B cell (primary cell): ENCODE measurements around the gene FOSB. TPM values are rescaled to one million over a fixed set of nuclear protein-coding genes. Genes with fewer than 3 reads are reported as not detected.

Experiments
- ATAC-seq: fragments of 200-7000 bp; cut with Tn5 transposase; one replicate; pipeline ENCODE4 v1.10.0; 2021; ENCODE audit warnings: low read depth, mild to moderate bottlenecking, moderate number of reproducible peaks, moderate library complexity
- CTCF ChIA-PET: fragments of 350-600 bp; sonication (Branson Sonifier 250); formaldehyde crosslinking; loops from one replicate; lab custom pipeline; 2021; ENCODE audit warnings: antibody characterized with exemption, inconsistent platforms; lab: Charles Lee
- POLR2A ChIA-PET: fragments of 350-600 bp; sonication (Branson Sonifier 250); formaldehyde crosslinking; loops from one replicate; lab custom pipeline; 2021; ENCODE audit warnings: antibody characterized with exemption; lab: Charles Lee
- DNase-seq: peaks from one replicate; pipeline ENCODE4 v3.0.0; 2013
- H2AFZ ChIP-seq: 2 replicates; pipeline ENCODE4 v1.6.1; 2012; ENCODE audit warnings: mild to moderate bottlenecking, low read depth, low read length; ENCODE audit not compliant: insufficient read depth, poor library complexity, severe bottlenecking
- H3K27ac ChIP-seq, 2 donors: 1 replicate in 1 of 2; 2 replicates in 1 of 2; pipeline ENCODE4 v1.5.1; 2012 to 2013; ENCODE audit warnings: low read length in 2 of 2, mild to moderate bottlenecking in 2 of 2, moderate library complexity in 1 of 2
- H3K27me3 ChIP-seq, 4 experiments: fragments of 200-600 bp in 1 of 4; sonication (generic) in 1 of 4; replicated peaks in 1 of 4; 1 replicate in 2 of 4; 2 replicates in 2 of 4; pipeline versions ENCODE4 v1.6.1 to v1.7.0; 2013 to 2016; ENCODE audit warnings: low read length in 3 of 4, mild to moderate bottlenecking in 2 of 4, mixed read lengths in 1 of 4, moderate library complexity in 1 of 4; ENCODE audit not compliant: insufficient read depth in 4 of 4, control insufficient read depth in 3 of 4; ENCODE audit errors: control extremely low read depth in 1 of 4
- H3K36me3 ChIP-seq, 2 experiments: replicated peaks in 1 of 2; 1 replicate in 1 of 2; 2 replicates in 1 of 2; pipeline versions ENCODE4 v1.6.1 to v1.7.1; 2013; ENCODE audit warnings: low read length in 1 of 2; ENCODE audit not compliant: insufficient read depth in 2 of 2, control insufficient read depth in 1 of 2; ENCODE audit errors: control extremely low read depth in 1 of 2, extremely low read depth in 1 of 2
- H3K4me1 ChIP-seq, 2 donors: fragments of 200-600 bp in 1 of 2; sonication (generic) in 1 of 2; 1 replicate in 1 of 2; 2 replicates in 1 of 2; pipeline versions ENCODE4 v1.5.1 to v1.6.1; 2013 to 2017; ENCODE audit warnings: low read length in 2 of 2; ENCODE audit not compliant: control insufficient read depth in 2 of 2, insufficient read depth in 2 of 2
- H3K4me2 ChIP-seq: replicated peaks from 2 replicates; pipeline ENCODE3; 2012; ENCODE audit warnings: mild to moderate bottlenecking, low read depth, low read length; ENCODE audit not compliant: poor library complexity, severe bottlenecking
- H3K4me3 ChIP-seq, 5 experiments: fragments of 200-600 bp in 1 of 5; sonication (generic) in 1 of 5; 1 replicate in 3 of 5; 2 replicates in 2 of 5; pipeline versions ENCODE4 v1.5.1 to v1.7.0; 2011 to 2016; ENCODE audit warnings: low read length in 4 of 5, mild to moderate bottlenecking in 4 of 5, low read depth in 2 of 5, control low read depth in 1 of 5, moderate library complexity in 1 of 5; ENCODE audit not compliant: insufficient read depth in 1 of 5; ENCODE audit errors: control extremely low read depth in 1 of 5, extremely low read depth in 1 of 5
- H3K79me2 ChIP-seq: fragments of 200-600 bp; sonication (generic); one replicate; pipeline ENCODE4 v1.6.0; 2016; ENCODE audit warnings: low read length; ENCODE audit not compliant: control insufficient read depth, insufficient read depth
- H3K9ac ChIP-seq: fragments of 200-600 bp; sonication (generic); 2 replicates; pipeline ENCODE4 v1.6.1; 2017; ENCODE audit warnings: mild to moderate bottlenecking, low read length, moderate library complexity
- H3K9me3 ChIP-seq, 3 donors: one replicate each; pipeline versions ENCODE4 v1.6.1 to v1.7.1; 2013; ENCODE audit warnings: low read length in 2 of 3; ENCODE audit not compliant: control insufficient read depth in 2 of 3, insufficient read depth in 1 of 3; ENCODE audit errors: control extremely low read depth in 1 of 3
- H4K20me1 ChIP-seq: 2 replicates; pipeline ENCODE4 v1.6.0; 2012; ENCODE audit warnings: mild to moderate bottlenecking, low read length; ENCODE audit not compliant: insufficient read depth, control insufficient read depth, poor library complexity, severe bottlenecking
- H3K27ac Mint-ChIP-seq: one replicate; pipeline ENCODE4 v1.8.0; 2021; ENCODE audit warnings: mixed read lengths
- H3K27me3 Mint-ChIP-seq: one replicate; pipeline ENCODE4 v1.8.0; 2021; ENCODE audit warnings: mixed read lengths
- H3K4me1 Mint-ChIP-seq: one replicate; pipeline ENCODE4 v1.8.0; 2021; ENCODE audit warnings: mixed read lengths
- H3K4me3 Mint-ChIP-seq: one replicate; pipeline ENCODE4 v1.8.0; 2021; ENCODE audit warnings: mixed read lengths
- H3K9me3 Mint-ChIP-seq: one replicate; pipeline ENCODE4 v1.8.0; 2022; ENCODE audit warnings: mixed read lengths; ENCODE audit not compliant: insufficient read depth
- CTCF ChIP-seq: fragments of 200-600 bp; IDR thresholded peaks from one replicate; pipeline ENCODE4 v1.8.0; 2022; ENCODE audit warnings: antibody characterized with exemption, mild to moderate bottlenecking
- EZH2 ChIP-seq: IDR thresholded peaks from 2 replicates; pipeline ENCODE4 v1.6.1; 2012; ENCODE audit warnings: borderline replicate concordance, low read depth, mild to moderate bottlenecking, moderate library complexity, low read length; ENCODE audit not compliant: insufficient read depth, poor library complexity, severe bottlenecking
- WGBS: methylation state at CpG from one replicate; pipeline ENCODE4 v1.1.5; 2013; ENCODE audit warnings: missing lambda C conversion rate; ENCODE audit not compliant: insufficient coverage; 5-methylcytosine and 5-hydroxymethylcytosine counted together
- intact Hi-C: fragments of 100-400 bp; cut with micrococcal nuclease; formaldehyde crosslinking; loops from one replicate; pipeline ENCODE4 v1.10.0; 2022
- polyA plus RNA-seq: library from polyadenylated mRNA; depleted of rRNA; stranded (reverse); fragments of >200 nt; gene quantifications from 2 replicates; pipeline ENCODE4 v1.2.3, GENCODE V29; 2012
- total RNA-seq, 2 donors: library from RNA; stranded (reverse); fragments of 120-200 nt in 1 of 2; gene quantifications; 1 replicate in 1 of 2; 2 replicates in 1 of 2; pipeline versions ENCODE4 v1.2.3 to v1.2.4, GENCODE V29; 2013 to 2022

Gene FOSB
- total and polyA plus RNA-seq, 2 donors (not counting 1 experiment from before 2014, with no cell fraction given): 39.6 to 2,860 TPM

DNA sequence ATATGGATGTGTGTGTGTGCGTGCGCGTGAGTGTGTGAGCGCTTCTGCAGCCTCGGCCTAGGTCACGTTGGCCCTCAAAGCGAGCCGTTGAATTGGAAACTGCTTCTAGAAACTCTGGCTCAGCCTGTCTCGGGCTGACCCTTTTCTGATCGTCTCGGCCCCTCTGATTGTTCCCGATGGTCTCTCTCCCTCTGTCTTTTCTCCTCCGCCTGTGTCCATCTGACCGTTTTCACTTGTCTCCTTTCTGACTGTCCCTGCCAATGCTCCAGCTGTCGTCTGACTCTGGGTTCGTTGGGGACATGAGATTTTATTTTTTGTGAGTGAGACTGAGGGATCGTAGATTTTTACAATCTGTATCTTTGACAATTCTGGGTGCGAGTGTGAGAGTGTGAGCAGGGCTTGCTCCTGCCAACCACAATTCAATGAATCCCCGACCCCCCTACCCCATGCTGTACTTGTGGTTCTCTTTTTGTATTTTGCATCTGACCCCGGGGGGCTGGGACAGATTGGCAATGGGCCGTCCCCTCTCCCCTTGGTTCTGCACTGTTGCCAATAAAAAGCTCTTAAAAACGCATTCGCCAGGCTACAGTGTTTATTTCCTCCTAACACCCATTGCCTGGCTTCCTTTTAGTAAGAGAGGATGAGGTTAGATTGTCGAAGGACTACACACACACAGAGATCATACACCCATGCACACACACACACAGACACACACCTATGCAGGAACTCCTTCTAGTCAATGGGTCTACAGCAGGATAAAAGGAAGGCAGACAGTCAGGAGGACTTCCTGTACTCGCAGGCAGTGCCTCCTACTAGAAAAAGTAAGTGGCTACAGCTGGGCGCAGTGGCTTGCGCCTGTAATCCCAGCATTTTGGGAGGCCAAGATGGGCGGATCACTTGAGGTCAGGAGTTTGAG is 7.1 kb downstream of the FOSB start:
- no peak for ATAC-seq
- POLR2A ChIA-PET: interaction anchor here (0.7 to 0.9 kb wide), 2 partner anchors 35 to 49 kb away, joined by 3 to 4 read pairs; no protein-coding TSS in a partner anchor

More for the DNA sequence above, 7.1 kb downstream of the FOSB start:
- H3K27me3 ChIP-seq: peaks cover 0 to 28% (median 11%) of the 10 kb centered on the region in 4 experiments
- intact Hi-C loops: no loop called here
- H2AFZ ChIP-seq: no peak overlapping the region
- no peak overlapping the region for H3K9ac ChIP-seq
- H3K27ac ChIP-seq: no peak overlapping the region
- H3K27ac Mint-ChIP-seq: no peak overlapping the region
- no peaks in the 10 kb centered on the region for H3K36me3 ChIP-seq
- H3K4me3 Mint-ChIP-seq: no peak overlapping the region
- peaks cover 23% of the 10 kb centered on the region for H3K27me3 Mint-ChIP-seq
- DNase-seq: peak; percentile 72
- CTCF ChIA-PET: interaction anchor here (0.6 to 10.4 kb wide), 6 partner anchors 11 to 50 kb away, joined by 3 to 453 read pairs (median 4); no protein-coding TSS in a partner anchor
- H4K20me1 ChIP-seq: peaks cover 39% of the 10 kb centered on the region
- H3K4me2 ChIP-seq: no peak overlapping the region
- no peaks in the 10 kb centered on the region for H3K79me2 ChIP-seq
- no peaks in the 10 kb centered on the region for H3K9me3 ChIP-seq
- H3K9me3 Mint-ChIP-seq: no peaks in the 10 kb centered on the region
- WGBS: 82% methylated on average over 16 of the region's 28 CpGs
- TF ChIP-seq CTCF: no peak
- no peak for TF ChIP-seq EZH2
- H3K4me1 Mint-ChIP-seq: peaks cover 54% of the 10 kb centered on the region
- H3K4me1 ChIP-seq: peaks cover 37 to 43% of the 10 kb centered on the region in 2 donors
- no peak overlapping the region for H3K4me3 ChIP-seq
